HS-27A (cell line): ENCODE measurements around the gene PAPLN.

Experiments used
- DNase-seq: peaks from one replicate; pipeline ENCODE4 v3.0.0-alpha.2; 2012; ENCODE audit warnings: low read depth, missing footprints

Gene PAPLN

GRCh38 chr14:73261075-73261474 lies 23.8 kb downstream of the PAPLN start:
- DNase-seq, result no peak

GRCh38 chr14:73261520-73262426 lies 24.5 kb downstream of the PAPLN start:
- DNase-seq, result no peak

DNA sequence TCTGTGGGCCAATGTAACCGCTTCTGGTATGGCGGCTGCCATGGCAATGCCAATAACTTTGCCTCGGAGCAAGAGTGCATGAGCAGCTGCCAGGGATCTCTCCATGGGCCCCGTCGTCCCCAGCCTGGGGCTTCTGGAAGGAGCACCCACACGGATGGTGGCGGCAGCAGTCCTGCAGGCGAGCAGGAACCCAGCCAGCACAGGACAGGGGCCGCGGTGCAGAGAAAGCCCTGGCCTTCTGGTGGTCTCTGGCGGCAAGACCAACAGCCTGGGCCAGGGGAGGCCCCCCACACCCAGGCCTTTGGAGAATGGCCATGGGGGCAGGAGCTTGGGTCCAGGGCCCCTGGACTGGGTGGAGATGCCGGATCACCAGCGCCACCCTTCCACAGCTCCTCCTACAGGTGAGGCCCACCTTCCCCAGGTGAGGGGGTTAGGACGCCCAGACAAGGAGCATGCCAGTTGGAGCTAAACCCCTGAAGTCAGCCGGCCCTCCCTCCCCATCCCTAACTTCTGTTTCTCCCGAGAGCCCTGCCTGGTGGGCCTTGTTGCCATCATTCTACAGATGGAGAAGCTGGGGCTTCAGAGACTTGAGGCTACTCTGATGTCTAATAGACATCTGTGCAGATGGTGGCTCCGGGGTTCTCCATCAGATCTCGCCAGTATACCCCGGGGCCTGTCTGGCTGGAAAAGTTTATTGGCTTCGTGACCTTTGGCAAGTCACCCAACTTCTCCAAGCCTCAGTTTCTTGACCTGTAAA lies 25.3 kb downstream of the PAPLN start:
- DNase-seq, result no peak

GRCh38 chr14:73263606-73264005 lies 26.3 kb downstream of the PAPLN start:
- DNase-seq, result no peak

DNA sequence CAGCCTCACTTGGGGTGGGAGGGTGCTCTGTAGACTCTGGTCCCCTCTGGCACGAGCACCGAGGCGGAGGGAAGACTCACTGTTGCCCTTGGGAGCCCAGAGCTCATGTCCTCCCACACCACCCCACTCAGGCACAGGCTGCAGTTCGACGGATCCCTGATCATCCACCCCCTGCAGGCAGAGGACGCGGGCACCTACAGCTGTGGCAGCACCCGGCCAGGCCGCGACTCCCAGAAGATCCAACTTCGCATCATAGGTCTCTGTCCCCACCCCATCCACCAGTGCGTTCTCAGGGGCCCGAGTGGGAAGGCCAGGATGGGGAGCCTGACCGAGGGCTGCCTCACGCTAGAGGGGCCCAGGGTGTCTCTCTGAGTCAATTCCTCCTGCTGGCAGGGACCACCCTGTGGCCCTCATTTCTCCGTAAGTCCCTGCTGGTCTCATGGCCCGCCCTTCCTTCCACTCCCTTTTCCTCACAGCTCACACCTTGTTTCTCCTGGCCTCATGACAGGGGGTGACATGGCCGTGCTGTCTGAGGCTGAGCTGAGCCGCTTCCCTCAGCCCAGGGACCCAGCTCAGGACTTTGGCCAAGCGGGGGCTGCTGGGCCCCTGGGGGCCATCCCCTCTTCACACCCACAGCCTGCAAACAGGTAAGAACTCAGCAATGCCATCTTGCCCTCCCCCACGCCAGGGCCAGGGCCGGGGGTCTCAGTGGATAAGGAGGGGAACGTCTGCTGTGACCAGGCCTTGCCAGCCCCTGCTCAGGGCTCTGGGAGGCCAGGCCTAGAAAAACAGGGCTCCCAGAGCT lies 27.0 kb downstream of the PAPLN start:
- DNase-seq, result no peak

GRCh38 chr14:73264885-73265720 lies 27.8 kb downstream of the PAPLN start:
- no peak for DNase-seq

- DNase-seq, result no peak
Measured at GRCh38 chr14:73265721-73266046, 28.4 kb downstream of the PAPLN start.

DNA sequence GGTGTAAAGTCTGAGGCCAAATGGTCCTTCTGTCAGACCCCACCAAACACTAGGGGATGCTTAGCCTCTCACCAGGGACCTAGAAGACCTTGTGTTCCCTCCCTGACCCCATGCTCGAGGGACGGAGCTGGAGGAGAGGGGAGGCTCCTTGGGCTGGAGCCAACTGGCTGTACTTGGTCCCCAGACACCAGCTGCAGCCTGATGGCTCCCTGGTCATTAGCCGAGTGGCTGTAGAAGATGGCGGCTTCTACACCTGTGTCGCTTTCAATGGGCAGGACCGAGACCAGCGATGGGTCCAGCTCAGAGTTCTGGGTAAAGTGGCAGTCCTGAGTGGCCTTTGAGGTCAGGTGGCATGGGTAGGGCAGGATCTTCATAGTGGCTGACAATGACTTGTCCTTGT lies 29.0 kb downstream of the PAPLN start:
- no peak for DNase-seq

DNA sequence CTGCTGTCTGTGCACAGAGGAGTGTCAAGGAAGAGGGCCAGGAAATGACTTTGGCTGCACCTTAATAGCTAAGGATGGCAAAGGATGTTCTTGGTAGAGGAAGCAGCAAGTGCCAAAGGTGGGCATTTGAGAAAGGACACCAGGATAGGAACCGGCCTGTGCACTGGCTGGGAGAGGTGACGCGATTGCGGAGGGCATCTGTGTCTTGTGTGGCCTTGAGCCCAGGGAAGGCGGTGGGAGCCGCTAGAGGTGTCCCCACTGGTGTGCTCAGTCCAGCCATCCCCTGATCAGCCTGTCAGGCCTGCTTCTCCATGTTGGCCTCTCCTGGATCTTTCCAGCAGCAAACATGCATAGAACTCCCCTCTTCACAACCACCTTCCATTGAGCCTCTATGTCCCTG lies 30.2 kb downstream of the PAPLN start:
- no peak for DNase-seq

DNA sequence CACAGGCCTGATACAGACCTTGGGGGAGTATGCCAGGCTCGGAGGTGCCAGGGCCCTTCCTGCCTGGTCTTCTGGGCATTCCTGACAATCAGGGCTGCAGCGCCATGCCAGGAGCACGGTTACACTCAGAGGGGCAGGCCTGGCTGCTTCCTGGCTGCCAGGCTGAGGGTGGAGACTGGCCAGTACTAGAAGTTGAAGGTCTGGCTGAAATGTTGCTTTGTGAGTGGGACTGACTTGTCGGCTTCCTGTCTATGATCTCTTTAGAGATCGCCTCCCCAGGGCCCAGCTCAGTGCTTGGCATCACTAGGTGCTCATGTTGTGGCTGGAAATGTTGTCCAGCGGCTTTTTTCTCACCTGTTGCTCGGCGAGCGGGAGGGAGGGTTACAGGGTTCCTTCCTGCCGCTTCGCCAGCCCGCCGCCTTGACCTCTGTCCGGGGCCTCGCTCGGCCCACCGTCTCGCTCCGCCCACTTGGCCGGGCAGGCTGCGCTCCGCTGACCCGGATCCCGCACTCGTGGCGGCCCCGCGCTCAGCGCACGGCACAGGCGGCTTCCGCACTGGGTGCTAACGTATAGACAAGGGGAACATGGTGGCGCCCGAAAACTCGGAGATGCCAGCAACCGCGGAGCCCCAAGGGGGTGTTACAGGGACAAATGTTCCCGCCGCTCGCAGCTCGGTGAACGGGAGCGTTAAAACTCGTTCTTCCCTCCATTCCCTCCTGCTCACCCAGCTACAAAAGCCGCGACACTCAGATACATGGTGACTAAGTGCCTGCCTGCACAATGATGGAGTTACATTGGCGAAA lies 32.6 kb downstream of the PAPLN start:
- DNase-seq, result no peak

DNA sequence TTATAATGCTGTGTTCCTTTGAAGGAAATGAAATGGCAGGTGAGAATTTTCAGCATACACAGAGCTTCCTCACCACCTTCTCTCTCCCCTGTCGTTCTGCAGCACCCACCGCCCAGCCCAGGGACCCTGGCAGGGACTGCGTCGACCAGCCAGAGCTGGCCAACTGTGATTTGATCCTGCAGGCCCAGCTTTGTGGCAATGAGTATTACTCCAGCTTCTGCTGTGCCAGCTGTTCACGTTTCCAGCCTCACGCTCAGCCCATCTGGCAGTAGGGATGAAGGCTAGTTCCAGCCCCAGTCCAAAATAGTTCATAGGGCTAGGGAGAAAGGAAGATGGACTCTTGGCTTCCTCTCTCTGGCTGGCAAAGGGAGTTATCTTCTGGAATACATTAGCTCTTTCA lies 35.1 kb downstream of the PAPLN start:
- no peak for DNase-seq

GRCh38 chr14:73273799-73274198 lies 36.5 kb downstream of the PAPLN start:
- no peak for DNase-seq

DNA sequence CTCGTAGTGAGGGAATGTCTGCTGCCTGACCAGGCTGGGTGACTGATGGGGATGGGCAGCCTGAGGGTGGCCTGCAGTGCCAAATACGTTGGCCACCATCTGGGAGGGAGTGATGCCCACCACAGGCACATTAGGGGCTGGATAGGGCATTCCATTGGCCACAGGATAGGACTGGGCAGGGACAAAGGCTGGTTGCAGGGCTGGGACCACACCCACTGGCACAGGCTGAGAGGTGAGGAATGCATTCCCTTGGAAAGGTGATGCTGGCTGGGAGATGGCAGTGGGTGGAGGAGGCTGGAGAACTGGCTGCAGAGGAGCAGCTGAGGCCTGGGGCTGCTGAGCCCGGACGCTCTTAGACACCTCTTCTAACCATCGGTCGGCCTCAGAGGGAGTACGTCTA lies 39.5 kb downstream of the PAPLN start:
- no peak for DNase-seq

- no peak for DNase-seq
Measured at GRCh38 chr14:73277376-73277775, 40.1 kb downstream of the PAPLN start.

GRCh38 chr14:73280903-73281302 lies 43.6 kb downstream of the PAPLN start:
- no peak for DNase-seq

GRCh38 chr14:73283608-73284379 lies 46.5 kb downstream of the PAPLN start:
- no peak for DNase-seq

GRCh38 chr14:73285979-73286378 lies 48.7 kb downstream of the PAPLN start:
- no peak for DNase-seq

GRCh38 chr14:73286598-73286997 lies 49.3 kb downstream of the PAPLN start:
- DNase-seq, result no peak

DNA sequence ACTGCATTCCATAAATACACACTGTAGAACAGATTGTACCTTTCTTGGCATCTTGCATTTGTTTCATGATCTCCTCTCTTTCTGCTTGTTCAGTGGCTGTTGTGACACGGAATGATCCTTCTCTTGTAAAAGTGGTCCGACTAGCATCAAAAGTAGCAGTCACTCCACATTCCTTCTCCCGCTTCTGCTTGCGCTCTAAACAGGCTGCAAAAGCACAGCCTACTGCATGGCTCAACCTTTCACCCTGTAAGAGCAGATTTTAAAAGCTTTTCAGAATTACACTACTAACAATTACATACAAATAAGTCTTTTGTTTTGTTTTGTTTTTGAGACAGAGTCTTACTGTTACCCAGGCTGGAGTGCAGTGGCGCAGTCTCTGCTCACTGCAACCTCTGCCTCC lies 49.8 kb downstream of the PAPLN start:
- no peak for DNase-seq

- DNase-seq, result no peak
Measured at GRCh38 chr14:73289308-73289707, 52.0 kb downstream of the PAPLN start.
